Right kidney (tissue), 1 donor: ENCODE data around the gene WDR37.

Experiments
- DNase-seq: peaks from one replicate; pipeline ENCODE4 v3.0.0-alpha.2; 2016

The WDR37 gene

DNA sequence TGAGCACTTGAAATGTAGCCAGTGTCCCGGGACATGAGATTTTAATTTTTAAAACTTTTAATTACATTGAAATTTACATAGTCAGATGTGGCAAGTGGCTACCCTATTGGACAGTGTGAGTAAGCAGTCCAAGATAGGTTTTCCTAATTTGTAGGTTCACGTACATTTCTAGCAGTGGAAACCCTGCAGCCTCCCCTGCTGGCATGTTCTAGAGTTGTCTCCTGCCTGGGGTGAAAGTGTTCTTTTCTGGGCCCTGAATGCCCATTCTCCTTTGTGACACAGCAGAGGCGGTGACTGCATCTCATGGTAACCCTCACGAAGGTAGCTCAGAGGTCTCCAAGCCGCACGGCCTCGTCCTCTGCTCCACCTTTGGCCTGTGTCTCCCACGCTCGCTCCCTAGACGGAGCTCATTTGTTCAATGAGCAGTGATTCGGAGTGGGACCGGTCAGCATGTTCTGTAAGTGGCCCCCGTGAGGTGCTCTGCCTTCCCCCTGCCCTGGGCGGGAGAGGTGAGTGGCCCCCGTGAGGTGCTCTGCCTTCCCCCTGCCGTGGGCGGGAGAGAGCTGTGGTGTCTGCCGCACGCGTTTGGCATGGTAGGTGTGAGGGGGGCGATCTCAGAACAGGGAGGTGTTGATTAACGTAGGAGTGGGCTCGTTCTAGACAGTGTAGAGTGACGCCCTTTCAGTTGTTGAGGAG, 18.0 kb downstream of the WDR37 start:
- no peak for DNase-seq

DNA sequence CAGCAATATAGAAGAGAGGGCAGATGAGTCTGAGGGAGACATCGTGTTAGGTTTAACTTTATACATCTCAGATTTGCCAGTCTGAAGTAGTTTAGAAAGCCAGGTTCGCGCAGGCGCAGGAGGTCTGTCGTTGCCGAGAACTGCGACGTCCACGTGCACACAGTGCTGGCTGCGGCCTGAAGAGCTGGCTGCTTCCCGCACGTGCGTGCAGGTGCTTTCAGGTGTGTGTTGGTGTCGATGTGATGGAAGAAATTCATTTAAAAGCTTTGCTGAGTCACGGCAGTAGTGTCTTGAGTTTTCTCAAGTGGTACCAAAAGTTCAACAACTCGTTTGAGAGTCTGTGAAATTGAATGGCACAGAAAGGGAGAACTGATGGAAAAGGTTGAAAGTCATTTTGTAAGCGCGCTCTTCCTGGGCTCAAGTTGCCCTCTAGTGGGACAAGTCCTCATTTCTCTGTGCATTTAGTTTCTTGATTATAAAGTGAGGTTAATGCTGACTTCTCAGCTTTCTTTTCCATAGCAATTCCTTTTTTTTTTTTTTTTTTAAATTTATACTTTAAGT, 18.6 kb downstream of the WDR37 start:
- DNase-seq, result no peak

DNA sequence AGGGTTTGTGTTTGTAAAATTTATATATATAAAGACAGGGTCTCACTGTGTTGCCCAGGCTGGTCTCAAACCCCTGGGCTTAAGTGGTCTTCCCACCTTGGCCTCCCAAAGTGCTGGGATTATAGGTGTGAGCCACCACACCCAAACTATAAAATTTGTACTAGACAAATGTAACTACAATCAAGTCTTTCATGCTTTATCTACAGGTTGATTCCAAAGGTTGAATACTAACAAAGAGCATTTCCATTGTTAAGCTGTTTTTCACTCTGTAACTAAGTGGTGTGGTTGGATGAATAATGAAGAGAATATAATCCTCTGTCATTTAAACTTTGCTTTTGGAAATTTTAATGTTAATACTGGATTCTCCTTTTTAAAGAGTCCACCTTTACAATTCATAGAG, 22.5 kb downstream of the WDR37 start:
- DNase-seq, result no peak

DNA sequence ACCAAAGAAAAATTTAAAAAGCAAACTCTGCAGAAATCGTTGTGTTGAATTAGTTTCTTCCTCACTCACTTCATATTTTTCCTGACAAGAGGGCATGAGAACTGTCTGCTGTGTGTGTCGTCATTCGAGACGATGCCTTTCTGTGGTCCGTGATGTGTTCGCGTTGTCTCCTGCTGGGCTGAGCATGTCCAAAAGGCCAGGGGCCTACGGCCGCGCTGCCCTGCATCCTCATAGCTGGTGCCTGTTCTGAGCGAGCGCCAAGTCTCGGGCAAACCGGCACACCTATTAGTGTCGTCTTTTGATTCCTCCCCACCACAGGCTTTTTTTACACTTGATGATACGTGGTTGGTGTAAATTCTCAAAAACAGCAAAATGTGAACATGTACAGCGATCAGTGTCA, 27.4 kb downstream of the WDR37 start:
- DNase-seq, result no peak

DNA sequence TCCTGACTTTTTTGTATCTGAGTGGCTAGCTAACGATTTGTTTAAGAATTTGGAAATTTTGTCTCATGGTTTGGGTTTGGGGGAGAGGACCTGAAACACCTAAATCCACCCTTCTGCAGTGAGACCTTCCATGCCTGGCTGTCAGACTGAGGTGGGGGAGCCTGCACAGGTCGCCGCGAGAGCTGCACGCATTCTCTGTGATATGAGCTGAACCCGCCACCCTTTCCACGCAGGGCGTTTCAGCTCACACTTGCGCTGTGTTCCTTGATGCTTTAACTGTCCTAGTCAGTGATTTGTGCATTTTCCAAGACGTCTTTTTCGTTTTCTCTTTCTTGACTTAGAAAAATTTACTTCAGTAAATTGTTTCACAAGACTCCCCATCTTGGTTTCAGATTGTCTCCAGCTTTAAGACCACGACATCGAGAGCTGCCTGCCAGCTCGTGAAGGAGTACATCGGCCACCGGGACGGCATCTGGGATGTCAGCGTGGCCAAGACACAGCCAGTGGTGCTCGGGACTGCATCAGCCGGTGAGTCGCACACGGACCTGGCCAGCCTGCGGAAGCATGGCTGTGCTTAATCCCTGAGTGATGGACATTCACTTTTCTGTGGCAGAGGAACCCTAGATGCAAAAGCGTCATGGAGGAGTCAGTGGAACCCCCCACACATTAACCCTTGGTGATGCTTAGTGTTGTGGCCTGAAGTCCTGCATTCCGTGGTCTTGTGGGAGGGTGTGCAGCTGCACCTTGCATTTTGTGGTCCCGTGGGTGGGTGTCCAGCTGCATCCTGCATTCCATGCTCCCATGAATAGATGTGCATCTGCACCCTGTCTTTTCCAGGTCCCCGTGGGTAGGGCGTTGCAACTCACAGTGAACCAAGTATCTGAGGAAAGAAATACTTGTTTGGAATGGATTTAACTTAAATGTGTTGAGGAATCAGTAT, 28.1 kb downstream of the WDR37 start:
- DNase-seq, result no peak

DNA sequence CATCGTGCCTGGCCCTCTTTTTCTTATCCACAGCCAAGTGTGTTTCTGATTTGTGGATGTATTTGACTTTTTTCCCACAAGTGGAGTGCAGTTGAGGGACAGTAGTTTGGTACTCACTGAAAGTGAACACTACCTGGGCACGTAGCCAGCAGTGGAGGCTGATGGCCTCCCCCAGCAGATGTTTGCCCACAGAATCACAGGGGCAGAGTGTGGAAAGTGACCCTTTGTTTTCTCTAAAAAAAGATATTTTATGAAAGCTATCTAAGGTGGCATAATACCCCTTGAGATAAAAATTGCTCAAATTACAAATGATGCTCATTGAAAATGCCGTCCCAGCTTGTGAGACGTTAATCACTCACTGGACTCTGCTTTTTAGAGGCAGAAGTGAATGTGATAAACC, 29.1 kb downstream of the WDR37 start:
- no peak for DNase-seq

DNA sequence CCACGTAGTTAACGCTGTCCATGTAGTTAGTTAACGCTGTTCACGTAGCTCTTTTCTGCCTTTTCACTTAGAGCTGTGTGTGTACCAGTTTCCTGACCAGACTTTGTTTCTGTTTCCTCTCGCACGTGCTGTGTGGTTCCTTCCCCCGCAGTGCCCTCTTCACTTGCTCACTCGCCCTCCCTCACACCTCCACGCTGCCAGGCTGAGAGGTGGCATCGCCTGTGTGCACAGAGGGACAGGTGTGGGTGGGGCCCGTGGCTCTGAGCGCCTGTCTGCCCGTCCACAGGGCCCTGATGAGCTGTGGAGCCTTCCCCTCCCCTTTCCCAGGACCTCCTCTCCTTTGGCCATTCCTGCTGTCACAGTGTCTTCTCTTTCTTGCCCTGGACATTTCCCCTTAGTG, 30.6 kb downstream of the WDR37 start:
- no peak for DNase-seq

DNA sequence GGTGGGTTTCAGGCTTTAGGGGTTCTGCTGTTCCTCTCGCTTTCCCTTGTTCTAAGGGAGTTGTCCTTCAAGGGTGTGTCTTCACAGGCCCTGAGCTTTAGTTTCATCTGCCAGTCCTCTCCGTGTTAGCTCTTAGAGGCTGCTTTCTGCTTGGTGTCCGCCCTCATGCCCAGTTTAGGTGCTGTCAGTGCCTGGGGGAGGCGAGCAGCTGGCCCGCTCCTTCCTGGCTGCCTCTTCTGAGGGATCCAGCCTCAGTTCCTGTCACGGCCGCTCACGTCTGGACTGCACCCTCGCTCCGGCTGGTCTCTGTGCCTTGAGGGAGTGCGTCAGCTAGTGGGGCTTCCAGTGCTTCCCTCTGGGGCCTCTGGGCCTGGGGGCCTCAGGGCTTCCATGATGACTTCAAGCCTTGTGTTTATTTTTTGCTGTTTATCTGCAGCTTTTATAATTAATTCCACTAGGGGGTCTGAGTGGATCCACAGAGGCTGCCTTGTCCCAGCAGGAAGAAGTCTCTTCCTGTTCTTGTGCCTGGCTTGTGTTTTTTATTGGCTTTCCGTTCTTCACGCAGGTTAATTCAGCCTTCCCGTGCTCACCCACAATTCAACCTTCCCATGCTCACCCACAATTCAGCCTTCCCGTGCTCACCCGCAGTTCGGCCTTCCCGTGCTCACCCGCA, 33.0 kb downstream of the WDR37 start:
- no peak for DNase-seq

DNA sequence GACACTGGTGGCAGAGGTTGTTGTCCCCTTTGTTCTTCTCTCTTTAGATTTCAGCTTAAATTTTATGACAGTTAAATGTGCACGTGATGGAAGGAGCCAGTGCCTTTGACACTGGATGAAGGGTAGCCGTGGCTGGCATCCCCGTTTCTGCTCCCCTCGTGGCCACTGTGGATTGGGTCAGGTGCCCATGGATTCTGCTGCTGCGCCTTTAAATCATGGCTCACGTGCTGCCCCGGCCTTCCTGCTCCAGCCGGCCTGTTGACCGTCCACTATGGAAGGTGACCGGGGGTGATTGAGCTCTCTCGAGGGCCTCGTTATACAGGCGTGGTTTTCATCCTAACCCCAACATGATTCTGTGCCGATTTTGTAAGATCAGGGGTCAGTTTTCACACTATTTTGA, 34.5 kb downstream of the WDR37 start:
- DNase-seq, result no peak

DNA sequence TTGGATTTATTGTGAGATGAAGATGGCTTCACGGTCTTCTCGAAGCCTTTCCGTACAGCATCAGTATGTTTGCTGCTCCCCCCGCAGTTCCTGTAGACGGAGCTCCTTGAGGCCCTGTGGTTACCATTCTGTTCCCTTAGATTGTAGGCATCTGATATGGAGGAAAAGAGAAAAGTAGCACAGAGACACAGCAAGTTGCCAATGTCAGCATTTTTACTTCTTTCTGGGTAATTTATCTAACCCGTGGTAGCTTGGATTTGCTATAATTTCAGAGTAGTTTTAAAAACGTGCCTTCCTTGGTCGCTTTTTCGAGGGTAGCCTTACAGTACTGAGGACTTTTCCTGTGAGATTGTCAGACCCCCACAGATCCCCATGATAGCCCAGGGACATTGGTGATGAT, 37.5 kb downstream of the WDR37 start:
- no peak for DNase-seq

DNA sequence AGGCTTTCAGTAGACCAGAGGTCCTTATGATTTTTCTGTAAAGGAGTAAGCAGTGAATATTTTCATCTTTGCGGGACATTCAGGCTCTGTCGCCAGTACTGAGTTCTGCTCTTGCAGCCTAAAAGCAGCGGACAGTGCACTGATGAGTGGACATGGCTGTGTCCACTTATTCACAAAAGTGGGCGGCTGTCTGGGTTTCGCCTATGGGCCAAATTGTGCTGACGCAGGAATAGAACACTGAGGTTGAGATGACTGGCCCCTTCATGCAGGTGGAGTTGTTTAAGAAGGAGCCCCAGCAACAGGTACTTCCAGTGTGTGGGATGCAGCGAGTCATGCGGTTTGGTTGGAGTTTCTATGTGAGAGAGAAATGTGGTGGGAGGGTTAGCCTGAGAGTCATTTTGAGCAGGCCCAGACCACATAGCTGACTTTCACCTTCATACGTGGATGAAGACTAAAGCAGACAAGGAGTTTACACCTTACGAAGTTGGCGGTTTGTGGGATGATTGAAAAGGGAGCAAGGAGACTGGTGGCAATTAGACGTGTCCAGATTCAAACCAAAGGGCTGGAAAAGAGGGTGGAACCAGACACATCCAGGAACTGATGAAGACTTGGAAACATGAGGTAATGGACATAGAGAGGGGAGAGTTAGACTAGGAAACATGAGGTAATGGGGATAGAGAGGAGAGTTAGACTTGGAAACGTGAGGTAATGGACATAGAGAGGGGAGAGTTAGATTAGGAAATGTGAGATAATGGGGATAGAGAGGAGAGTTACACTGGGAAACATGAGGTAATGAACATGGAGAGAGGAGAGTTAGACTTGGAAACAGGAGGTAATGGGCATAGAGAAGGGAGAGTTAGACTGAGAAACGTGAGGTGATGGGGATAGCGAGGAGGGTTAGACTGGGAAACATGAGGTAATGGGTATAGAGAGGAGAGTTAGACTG, 38.2 kb downstream of the WDR37 start:
- DNase-seq, result no peak

DNA sequence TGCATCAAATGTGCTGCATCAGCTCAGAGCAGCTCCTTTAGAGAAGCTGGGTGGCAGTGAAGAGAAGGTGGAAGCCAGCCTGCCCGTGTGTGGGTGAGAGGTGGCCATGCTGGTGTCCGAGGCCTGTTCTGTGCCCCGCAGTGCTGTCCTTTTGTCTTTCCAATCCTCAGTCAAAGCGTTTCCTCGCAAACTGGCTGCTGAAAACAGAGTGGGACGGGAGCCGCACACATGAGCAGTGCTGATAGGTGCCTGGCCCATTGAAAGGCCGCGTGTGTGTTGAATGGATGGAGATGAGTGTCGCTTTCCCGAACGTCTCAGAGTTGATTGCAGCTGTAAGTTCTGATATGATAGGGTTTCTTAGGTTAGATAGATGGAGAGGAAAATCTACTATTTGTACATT, 39.3 kb downstream of the WDR37 start:
- no peak for DNase-seq

DNA sequence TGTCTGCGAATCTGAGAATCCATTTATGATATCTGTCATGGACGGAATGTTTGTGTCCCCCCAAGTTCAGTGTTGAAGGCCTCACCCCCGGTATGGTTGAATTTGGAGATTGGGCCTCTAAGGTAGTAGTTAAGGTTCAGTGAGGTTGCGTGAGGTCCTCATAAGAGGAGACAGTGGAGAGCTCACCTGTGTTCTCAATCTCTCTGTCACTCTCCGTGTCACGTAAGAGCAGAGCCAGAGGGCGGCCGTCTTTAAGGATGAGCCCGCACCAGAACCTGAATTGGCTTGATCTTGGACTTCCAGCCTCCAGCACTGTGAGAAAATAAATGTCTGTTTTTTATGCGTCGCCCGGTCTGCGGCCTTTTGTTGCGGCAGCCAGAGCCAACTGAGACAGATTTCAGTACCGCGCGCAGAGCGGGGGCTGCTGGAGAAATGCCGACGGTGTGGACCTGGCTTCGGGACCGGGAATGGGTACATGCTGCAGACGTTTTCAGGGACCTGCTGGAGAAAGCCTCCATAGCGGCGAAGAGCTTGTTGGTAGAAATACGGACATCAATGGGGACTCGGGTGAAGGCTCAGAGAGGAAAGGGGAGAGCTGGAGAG, 40.2 kb downstream of the WDR37 start:
- DNase-seq, result no peak

DNA sequence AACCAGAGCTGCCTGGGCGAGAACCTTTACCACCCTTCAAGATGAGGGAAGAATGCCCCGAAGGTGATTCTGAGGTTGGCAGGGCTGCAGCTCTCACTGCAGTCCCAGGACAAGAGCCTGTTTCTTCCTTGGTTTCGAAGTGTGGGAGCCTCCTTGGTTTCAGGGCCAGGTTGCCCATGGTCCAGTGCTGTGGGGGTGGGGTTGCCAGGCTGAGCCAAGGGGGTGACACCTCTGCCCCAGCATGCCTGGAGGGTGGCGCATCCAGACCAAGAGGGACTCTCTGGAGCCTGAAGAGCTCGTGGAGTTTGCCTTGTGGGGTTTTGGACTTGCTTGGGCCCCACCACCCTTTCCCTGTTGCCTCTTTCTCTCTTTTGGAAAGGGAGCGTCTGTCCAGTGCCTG, 41.3 kb downstream of the WDR37 start:
- no peak for DNase-seq

DNA sequence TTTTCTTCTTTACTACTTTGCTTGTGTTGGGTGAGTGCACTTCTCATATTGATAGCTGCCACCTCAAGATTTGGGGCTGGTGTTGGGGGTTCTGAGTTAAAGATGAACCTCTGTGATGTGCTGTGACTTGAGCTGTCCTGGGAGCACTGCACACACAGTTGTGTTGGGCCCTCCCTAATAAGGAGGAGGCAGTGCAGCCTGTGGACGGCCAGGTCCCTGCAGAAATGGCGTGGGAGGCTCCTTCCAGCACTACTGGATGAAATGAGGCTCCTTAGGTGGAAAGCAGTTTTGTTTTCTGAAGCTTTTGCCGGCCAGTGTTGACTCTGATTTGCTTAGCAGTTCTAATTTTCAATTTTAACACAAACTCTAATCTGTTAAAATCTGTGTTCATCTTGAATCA, 44.0 kb downstream of the WDR37 start:
- no peak for DNase-seq

DNA sequence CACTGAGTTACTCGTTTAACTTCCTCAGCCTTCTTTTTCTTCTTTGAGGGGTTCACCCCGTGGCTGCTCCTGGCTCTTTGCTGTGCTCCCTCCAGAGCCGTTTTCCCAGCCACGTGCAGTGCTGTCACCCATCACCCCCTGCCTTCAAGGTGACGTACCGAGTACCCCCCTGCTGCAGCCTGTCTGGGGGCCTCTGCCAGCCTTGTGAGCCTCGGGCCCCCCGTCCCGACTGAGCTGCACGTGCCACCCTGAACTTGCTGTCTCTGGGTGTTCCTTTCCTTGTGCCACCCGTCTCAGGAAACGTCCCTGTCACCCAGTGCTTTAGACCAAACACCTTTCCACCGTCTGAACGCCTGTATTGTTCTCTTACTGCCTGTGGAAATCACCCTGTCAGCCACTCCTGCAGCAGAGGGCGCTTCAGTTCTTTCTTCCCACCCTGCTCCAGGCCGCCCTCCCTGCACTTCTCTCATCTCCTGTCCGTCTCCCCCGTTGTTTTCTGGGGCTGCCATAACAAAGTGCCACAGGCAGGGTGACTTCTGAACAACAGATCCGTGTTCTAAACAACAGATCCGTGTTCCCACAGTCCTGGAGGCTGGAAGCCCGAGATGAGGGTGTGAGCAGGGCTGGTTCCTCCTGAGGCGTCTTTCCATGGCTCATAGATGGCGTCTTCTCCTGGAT, 44.6 kb downstream of the WDR37 start:
- DNase-seq, result no peak

DNA sequence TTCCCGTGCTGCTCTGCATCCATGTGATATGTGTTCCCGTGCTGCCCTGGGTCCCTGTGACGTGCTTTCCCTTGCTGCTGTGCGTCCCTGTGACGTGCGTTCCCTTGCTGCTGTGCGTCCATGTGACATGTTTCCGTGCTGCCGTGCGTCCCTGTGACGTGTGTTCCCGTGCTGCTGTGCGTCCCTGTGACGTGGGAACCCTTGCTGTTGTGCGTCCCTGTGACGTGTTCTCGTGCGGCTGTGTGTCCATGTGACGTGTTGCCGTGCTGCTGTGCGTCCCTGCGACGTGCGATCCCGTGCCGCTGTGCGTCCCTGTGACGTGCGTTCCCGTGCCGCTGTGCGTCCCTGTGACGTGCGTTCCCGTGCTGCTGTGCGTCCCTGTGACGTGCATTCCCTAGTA, 45.8 kb downstream of the WDR37 start:
- DNase-seq, result no peak

DNA sequence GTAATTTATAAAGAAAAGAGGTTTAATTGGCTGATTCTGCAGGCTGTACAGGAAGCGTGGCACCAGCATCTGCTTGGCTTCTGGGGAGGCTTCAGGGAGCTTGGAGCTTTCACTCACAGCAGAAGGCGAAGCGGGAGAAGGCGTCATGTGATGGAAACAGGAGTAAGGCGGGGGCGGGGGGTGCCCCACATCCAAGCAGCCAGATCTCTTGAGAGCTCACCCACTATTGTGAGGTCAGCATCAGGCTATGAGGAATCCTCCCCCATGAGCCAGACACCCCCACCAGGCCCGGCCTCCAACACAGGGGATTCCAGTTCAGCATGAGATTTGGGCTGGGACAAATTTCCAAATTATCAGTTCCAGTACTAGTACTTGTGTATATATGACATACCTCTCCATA, 46.2 kb downstream of the WDR37 start:
- no peak for DNase-seq

DNA sequence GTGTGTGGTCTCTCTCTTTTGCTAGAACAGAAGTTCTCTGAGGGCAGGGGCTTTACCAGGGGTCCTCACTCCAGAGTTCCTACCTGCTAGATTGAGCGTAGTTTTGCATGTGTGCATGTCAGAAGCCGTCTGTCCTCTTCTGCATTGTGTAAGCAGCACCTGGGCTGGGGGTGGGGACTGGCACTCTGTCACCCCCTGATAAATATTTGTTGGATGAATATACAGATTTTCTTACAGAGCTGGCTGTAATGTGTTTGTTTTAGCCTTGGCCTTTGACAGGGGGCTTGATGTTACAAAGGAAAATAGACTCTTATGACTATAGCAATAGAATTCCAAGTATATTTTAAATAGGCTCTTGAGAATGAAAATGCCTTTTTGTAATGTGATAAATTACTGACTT, 46.6 kb downstream of the WDR37 start:
- no peak for DNase-seq

DNA sequence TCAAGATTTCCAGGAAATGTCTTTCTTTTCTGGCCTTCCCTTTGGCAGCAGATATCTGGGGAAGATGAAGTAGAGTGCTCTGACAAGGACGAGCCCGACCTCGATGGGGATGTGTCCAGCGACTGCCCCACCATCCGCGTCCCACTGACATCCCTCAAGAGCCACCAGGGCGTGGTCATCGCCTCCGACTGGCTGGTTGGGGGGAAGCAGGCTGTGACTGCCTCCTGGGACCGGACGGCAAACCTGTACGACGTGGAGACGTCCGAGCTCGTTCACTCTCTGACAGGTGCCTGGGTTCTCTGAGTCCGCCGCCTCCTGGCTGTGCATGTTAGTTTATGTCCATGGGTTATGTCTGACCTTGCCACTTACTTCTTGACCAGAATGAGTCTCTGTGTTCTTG, 47.4 kb downstream of the WDR37 start:
- no peak for DNase-seq

DNA sequence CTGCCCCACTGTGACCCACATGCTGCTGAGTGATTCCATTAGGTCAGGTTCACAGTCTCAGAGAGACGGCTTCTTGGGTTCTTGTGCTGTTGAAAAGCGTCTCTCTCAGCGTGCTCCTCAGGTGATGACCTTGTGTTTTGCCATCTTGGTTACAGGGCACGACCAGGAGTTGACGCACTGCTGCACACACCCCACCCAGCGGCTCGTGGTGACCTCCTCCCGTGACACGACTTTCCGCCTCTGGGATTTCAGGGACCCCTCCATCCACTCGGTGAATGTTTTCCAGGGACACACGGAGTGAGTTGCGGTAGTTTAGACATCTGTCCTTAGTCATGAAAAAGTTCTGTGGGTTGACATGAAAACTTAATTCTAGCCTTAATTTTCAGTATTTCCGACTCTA, 48.8 kb downstream of the WDR37 start:
- DNase-seq, result no peak
